HG03135 (cell line): ENCODE data around the gene INPP5B.
"Not testable (repeated sequence)": the region's sequence is repeated elsewhere in the genome, so short reads cannot be mapped to it uniquely, and the experiment has no call there.

ENCODE experiments used
- ATAC-seq: cut with Tn5 transposase; IDR thresholded peaks from one replicate; pipeline ENCODE4 v1.9.1; 2021; ENCODE audit warnings: mild to moderate bottlenecking, moderate library complexity; ENCODE audit not compliant: unreplicated experiment

Gene INPP5B

DNA sequence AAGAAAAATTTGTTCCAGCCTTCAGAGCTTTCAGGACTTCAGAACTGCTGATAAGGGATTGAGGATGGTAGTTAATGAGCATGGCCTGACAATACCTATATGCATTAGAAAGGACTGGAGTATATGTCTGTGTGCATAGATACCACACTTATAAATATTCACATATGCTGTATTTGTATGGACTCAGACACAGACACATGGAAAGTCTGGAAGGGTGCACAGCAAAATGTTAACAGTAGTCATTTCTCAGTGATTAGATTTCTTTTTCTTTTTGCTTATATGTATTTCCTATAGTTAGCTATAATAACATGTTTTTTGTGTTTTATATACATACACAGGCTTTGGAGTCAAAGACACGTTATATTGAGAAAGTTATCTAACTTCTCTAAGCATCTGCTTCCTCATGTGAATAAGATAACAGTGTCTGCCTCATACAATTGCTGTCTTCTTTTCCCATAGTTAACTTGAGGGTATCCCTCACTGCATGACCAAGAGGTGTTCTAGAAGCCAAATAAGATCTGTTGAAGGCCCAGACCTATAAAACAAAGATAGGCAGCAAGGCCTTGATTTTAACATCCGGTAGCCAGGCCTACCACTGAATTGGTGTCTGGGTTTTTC is 31.3 kb downstream of the INPP5B start:
- ATAC-seq = no peak

GRCh38 chr1:37914719-37915475 is 32.0 kb downstream of the INPP5B start:
- ATAC-seq = no peak

GRCh38 chr1:37911478-37911877 is 35.4 kb downstream of the INPP5B start:
- not testable (repeated sequence) for ATAC-seq

- ATAC-seq = not testable (repeated sequence)
Measured at GRCh38 chr1:37910886-37911285, 36.0 kb downstream of the INPP5B start.

DNA sequence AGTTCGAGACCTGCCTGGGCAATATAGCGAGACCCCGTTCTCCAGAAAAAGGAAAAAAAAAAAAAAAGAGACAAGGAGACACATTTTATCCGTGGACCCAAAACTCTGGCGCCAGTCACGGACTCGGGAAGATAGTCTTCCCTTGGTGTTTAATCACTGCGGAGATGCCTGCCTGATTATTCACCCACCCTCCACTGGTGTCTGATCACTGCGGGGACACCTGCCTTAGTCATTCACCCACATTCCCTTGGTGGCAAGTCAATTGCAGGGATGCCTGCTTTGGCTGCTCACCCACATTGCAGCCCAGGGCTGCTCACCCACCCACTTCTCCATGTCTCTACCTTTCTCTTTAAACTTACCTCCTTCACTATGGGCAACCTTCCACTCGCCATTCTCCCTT is 38.3 kb downstream of the INPP5B start:
- not testable (repeated sequence) for ATAC-seq

DNA sequence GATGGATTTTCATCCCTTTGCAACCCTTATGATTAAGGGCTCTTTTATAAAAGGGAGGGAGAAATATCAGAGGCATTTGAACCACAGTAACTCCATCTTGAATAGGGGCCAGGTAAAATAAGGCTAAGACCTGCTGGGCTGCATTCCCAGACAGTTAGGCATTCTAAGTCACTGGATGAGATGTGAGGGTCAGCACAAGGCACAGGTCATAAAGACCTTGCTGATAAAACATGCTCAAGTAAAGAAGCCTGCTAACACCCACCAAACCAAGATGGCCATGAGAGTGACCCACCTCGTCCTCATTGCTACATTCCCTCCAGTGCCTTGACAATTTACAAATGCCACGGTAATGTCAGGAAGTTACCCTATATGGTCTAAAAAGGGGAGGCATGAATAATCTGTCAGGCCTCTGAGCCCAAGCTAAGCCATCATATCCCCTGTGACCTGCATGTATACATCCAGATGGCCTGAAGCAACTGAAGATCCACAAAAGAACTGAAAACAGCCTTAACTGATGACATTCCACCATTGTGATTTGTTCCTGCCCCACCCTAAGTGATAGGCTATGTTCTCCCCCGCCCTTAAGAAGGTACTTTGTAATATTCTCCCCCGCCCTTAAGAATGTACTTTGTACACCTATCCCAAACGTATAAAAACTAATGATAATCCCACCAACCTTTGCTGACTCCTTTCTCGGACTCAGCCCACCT is 39.3 kb downstream of the INPP5B start:
- ATAC-seq = not testable (repeated sequence)

- not testable (repeated sequence) for ATAC-seq
Measured at GRCh38 chr1:37906591-37906990, 40.3 kb downstream of the INPP5B start.

DNA sequence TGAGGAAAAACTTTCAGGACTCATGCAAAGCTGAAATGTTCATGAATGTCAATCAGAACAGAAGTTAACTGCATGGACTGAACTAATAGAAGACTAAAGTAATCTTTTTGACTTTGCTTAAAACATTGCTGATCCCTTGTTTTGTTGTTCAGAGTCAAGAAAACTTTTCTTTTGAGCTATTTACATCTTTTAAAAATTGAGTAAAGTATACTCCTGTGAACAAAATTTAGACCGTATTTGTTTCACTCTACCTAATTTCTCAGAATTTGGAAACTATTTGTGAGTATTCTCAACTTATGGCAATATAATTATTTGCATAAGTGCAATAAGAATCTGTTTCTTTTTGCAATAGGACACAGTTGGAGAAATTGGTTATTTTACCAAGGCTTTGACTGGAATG is 41.1 kb downstream of the INPP5B start:
- ATAC-seq = no peak

GRCh38 chr1:37903921-37904320 is 42.9 kb downstream of the INPP5B start:
- not testable (repeated sequence) for ATAC-seq

DNA sequence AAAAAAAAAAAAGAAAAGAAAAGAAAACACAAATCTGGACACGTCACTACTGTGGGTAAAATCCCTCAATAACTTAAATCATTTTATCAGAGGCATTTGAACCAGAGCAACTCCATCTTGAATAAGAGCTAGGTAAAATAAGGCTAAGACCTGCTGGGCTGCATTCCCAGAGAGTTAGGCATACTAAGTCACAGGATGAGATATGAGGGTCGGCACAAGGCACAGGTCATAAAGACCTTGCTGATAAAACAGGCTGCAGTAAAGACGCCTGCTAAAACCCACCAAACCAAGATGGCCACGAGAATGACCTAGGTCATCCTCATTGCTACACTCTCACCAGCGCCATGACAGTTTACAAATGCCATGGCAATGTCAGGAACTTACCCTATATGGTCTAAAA is 43.9 kb downstream of the INPP5B start:
- ATAC-seq = no peak

DNA sequence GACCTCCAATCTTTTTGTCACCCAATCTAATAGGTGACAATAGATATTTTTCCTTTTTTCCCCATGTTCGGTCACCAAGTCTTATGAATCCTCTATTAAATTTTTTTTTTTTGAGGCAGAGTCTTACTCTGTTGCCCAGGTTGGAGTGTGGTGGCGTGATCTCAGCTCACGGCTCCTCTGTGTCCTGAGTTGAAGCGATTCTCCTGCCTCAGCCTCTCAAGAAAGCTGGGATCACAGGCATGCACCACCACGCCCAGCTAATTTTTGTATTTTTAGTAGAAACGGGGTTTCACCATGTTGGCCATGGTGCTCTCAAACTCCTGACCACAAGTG is 45.0 kb downstream of the INPP5B start:
- no peak for ATAC-seq

- peak; percentile 73 for ATAC-seq
Measured at GRCh38 chr1:37901191-37901892, 45.5 kb downstream of the INPP5B start.

DNA sequence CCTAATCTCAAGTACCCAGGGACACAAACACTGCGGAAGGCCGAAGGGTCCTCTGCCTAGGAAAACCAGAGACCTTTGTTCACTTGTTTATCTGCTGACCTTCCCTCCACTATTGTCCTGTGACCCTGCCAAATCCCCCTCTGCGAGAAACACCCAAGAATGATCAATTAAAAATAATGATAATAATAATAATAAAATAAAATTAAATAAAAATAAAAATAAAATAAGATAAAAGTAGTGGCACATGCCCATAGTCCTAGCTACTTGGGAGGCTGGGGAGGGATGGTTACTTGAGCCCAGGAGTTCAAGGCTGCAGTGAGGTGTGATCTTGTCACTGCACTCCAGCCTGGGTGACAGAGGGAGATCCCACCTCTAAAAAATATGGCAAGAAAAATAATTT is 49.3 kb downstream of the INPP5B start:
- ATAC-seq = not testable (repeated sequence)

- ATAC-seq = no peak
Measured at GRCh38 chr1:37893673-37894072, 53.2 kb downstream of the INPP5B start.

DNA sequence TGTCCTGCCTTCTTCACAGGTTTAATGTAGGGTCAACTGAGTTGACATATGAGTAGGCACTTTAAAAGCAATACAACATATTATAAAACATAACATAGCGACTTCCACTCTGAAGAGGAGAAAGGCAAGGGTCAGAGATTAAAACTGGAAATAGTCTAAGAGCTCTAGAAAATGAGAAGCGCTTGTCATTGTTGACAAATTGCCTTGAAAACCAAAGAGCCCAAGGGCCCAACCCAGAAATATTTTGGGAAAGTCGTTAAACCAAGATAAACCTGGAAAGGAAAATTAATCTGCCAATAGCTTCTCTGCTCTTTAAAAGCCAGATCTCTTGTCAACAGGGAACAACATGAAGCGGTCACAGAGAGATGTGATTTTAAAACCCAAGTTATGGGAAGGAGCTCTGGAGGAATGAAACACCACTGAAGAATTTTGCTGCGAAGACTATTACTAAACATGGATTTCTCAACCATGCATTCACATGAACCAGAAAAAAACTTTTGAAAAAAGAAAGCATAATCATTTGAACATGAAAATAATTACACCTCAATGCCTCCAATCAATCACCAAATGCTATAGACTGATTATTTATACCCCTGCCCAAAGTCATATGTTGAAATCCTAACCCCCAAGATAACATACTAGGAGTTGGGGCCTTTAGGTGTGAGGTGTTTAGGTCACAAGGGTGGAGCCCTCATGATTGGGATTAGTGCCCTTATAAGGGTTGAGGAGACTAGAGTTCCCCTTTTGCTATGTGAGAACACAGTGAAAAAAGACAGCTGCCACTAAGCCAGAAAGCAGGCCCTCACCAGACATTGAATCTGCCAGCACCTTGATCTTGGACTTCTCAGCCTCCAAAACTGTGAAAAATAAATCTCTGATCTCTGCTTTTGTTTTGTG is 54.5 kb downstream of the INPP5B start:
- ATAC-seq = no peak

DNA sequence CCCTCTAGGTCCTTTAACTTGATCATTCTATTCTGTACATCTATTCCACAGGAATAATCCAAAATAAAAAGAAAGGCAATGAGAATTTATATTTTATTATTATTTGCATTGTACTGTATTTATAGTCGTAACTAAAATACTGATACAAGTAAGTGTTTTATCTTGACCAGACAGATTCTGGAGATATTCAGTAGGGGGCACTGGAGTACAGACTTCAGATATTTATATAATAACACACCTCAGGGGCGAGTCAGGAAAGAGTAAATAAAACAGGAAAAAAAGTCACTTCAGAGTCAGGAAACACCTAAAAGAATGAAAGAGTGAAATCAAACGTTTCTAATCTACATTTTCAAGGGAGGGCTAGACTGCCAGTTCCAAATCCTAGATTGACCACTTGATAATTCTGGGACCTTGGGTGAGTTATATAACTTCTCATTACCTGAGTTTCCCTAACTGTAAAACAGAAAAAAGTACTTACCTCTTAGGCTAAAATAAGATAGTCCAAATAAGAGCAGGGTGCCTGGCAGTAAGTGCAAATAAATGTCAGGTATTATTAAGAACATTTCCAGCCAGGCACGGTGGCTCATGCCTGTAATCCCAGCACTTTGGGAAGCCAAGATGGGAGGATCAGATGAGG is 56.4 kb downstream of the INPP5B start:
- no peak for ATAC-seq

- no peak for ATAC-seq
Measured at GRCh38 chr1:37888022-37888700, 58.7 kb downstream of the INPP5B start.

DNA sequence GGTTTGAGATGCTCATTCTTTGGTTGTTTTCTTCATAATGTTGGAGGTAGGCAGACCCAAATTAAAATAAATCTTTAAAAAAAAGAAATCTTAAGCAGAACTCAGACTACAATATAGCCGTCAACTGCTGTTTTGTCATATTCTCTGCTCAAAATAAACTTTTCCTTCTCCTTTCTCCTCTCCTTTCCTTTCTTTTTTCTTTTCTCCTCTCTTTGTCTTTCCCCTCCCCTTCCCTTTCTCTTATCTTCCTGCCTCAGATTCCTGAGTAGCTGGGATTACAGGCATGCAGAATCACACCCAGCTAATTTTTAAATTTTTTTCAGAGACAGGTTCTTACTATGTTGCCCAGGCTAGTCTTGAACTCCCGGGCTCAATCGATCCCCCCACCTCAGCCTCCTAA is 62.7 kb downstream of the INPP5B start:
- ATAC-seq = no peak

GRCh38 chr1:37883671-37884070 is 63.2 kb downstream of the INPP5B start:
- ATAC-seq = no peak
